Prostate gland (tissue), 2 donors: ENCODE data around the gene RFNG.

Source experiments
- CTCF ChIP-seq, 4 experiments: fragments of 200-600 bp in 2 of 4; fragments of 450-650 bp in 2 of 4; sonication (generic) in 2 of 4; IDR thresholded peaks; 1 replicate in 3 of 4; 2 replicates in 1 of 4; pipeline ENCODE4 v1.5.1; 2016 to 2019; ENCODE audit warnings: antibody characterized with exemption in 4 of 4, mild to moderate bottlenecking in 2 of 4, moderate library complexity in 2 of 4
- POLR2A ChIP-seq: fragments of 450-650 bp; IDR thresholded peaks from one replicate; pipeline ENCODE4 v1.6.1; 2016; ENCODE audit warnings: antibody characterized with exemption, mild to moderate bottlenecking
- POLR2AphosphoS5 ChIP-seq: sonication (generic); formaldehyde crosslinking; IDR thresholded peaks from one replicate; pipeline ENCODE4 v1.6.1; 2017; ENCODE audit warnings: antibody characterized with exemption

GRCh38 chr17:82064433-82065192, 13.0 kb upstream of the RFNG start:
- no peak for TF ChIP-seq POLR2A
- no peak for TF ChIP-seq CTCF (IDR thresholded peaks at IDR 0.05)
- no peak for TF ChIP-seq POLR2AphosphoS5
